H1 (cell line): Measurements from ENCODE around the gene TMPRSS3.

Source experiments
- CREB1 ChIP-seq: IDR thresholded peaks from 2 replicates; pipeline ENCODE4 v1.6.1; 2012; ENCODE audit warnings: inconsistent platforms
- GABPA ChIP-seq: IDR thresholded peaks from 2 replicates; pipeline ENCODE4 v1.6.1; 2011; ENCODE audit warnings: mild to moderate bottlenecking, low read length, moderate library complexity, borderline replicate concordance; ENCODE audit not compliant: insufficient read depth
- POLR2AphosphoS5 ChIP-seq: IDR thresholded peaks from 2 replicates; pipeline ENCODE4 v1.6.1; 2011; ENCODE audit warnings: low read depth, low read length
- RAD21 ChIP-seq, 2 experiments: IDR thresholded peaks in 1 of 2; conservative IDR thresholded peaks in 1 of 2; 2 replicates each; pipeline ENCODE4 v1.6.1; 2011; ENCODE audit warnings: low read depth in 2 of 2, low read length in 2 of 2, improper control_type of control experiment in 1 of 2, inconsistent platforms in 1 of 2, mild to moderate bottlenecking in 1 of 2, moderate library complexity in 1 of 2
- RFX5 ChIP-seq: IDR thresholded peaks from 2 replicates; pipeline ENCODE4 v1.6.1; 2011; ENCODE audit warnings: low read depth, low read length, improper control_type of control experiment, borderline replicate concordance
- TF ChIP-seq, protein P1 (sequence below), 3 experiments: IDR thresholded peaks; 1 replicate in 2 of 3; 2 replicates in 1 of 3; pipeline versions ENCODE4 v1.5.1 to v1.6.1; 2011; ENCODE audit warnings: low read length in 3 of 3, mild to moderate bottlenecking in 3 of 3, inconsistent platforms in 2 of 3, low read depth in 1 of 3, moderate library complexity in 1 of 3; ENCODE audit not compliant: insufficient read depth in 1 of 3; ENCODE audit errors: control extremely low read depth in 1 of 3

DNA sequence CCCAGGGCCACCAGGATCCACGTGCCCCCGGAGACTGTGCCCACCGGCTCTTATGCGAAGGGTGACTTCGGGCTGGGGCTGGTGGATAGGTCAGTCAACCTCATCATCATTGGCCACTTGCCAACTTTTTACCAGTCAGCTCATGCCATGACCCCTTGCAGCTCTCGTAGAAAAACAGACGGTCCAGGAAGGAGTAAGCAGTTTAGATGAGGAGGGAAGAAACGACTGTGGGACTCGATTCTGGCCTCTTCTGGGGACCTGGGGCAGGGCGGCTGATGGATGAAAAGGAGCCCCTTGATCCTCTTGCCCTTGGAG, 48.9 kb upstream of the TMPRSS3 start:
- TF ChIP-seq, protein P1, sequence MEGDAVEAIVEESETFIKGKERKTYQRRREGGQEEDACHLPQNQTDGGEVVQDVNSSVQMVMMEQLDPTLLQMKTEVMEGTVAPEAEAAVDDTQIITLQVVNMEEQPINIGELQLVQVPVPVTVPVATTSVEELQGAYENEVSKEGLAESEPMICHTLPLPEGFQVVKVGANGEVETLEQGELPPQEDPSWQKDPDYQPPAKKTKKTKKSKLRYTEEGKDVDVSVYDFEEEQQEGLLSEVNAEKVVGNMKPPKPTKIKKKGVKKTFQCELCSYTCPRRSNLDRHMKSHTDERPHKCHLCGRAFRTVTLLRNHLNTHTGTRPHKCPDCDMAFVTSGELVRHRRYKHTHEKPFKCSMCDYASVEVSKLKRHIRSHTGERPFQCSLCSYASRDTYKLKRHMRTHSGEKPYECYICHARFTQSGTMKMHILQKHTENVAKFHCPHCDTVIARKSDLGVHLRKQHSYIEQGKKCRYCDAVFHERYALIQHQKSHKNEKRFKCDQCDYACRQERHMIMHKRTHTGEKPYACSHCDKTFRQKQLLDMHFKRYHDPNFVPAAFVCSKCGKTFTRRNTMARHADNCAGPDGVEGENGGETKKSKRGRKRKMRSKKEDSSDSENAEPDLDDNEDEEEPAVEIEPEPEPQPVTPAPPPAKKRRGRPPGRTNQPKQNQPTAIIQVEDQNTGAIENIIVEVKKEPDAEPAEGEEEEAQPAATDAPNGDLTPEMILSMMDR (IDR thresholded peaks at IDR 0.05; ENCODE audit: control extremely low read depth in 1 of 3, insufficient read depth in 1 of 3, low read depth in 1 of 3, low read length in 3 of 3) = no peak
- TF ChIP-seq RAD21 (IDR thresholded peaks at IDR 0.05 in 1 of 2, conservative IDR thresholded peaks at IDR 0.05 in 1 of 2; ENCODE audit: low read depth in 2 of 2, low read length in 2 of 2) (peak in 1 of 2 experiments; percentile 13; a peak in 1 of 4 replicates), CREB1 (no peak), POLR2AphosphoS5 (no peak), RFX5 (no peak), GABPA (no peak)
